HUES6 (cell line): ENCODE data around the gene SGCG.
A peak's percentile ranks its signal among the peaks of the same experiment; 100 is the strongest.
"Not testable (repeated sequence)": the region's sequence is repeated elsewhere in the genome, so short reads cannot be mapped to it uniquely, and the experiment has no call there.

Experiments used
- H3K27ac ChIP-seq: 2 replicates; pipeline ENCODE4 v1.7.0; 2013; ENCODE audit warnings: low read depth, mild to moderate bottlenecking, low read length, inconsistent platforms
- H3K27me3 ChIP-seq: 2 replicates; pipeline ENCODE4 v1.6.1; 2013; ENCODE audit warnings: low read length; ENCODE audit not compliant: control insufficient read depth, insufficient read depth
- H3K36me3 ChIP-seq: 2 replicates; pipeline ENCODE4 v1.6.1; 2013; ENCODE audit warnings: low read length; ENCODE audit not compliant: control insufficient read depth, insufficient read depth
- H3K4me1 ChIP-seq: 2 replicates; pipeline ENCODE4 v1.6.1; 2013; ENCODE audit warnings: low read length; ENCODE audit not compliant: control insufficient read depth, insufficient read depth
- H3K4me3 ChIP-seq: 2 replicates; pipeline ENCODE4 v1.5.1; 2013; ENCODE audit warnings: low read depth, low read length
- H3K9ac ChIP-seq: one replicate; pipeline ENCODE4 v1.6.1; 2013; ENCODE audit warnings: mild to moderate bottlenecking, low read length
- H3K9me3 ChIP-seq: 2 replicates; pipeline ENCODE4 v1.6.1; 2013; ENCODE audit warnings: low read depth, low read length; ENCODE audit not compliant: control insufficient read depth, insufficient read depth

The SGCG gene

GRCh38 chr13:23180711-23181110, at the start of gene SGCG:
Gene SGCG (plus strand): TSS chr13:23180979. CDS start chr13:23203695, 22,716 bp downstream.
- Histone ChIP-seq H3K27me3 (no peaks in the 10 kb centered on the region), H3K36me3 (no peaks in the 10 kb centered on the region), H3K4me3 (no peak within 1 kb of the TSS), H3K9ac (no peak within 1 kb of the TSS), H3K27ac (no peak within 1 kb of the TSS), H3K4me1 (no peaks in the 10 kb centered on the region), H3K9me3 (no peaks in the 10 kb centered on the region)

GRCh38 chr13:23134542-23134941, 46.2 kb upstream of the SGCG start:
- no peaks in the 10 kb centered on the region for H3K9me3 ChIP-seq
- no peak overlapping the region for H3K27ac ChIP-seq
- no peaks in the 10 kb centered on the region for H3K27me3 ChIP-seq
- H3K4me3 ChIP-seq = no peak overlapping the region
- no peak overlapping the region for H3K9ac ChIP-seq
- H3K36me3 ChIP-seq = no peaks in the 10 kb centered on the region
- H3K4me1 ChIP-seq = no peaks in the 10 kb centered on the region

- Histone ChIP-seq H3K27ac (no peak overlapping the region), H3K36me3 (no peaks in the 10 kb centered on the region), H3K9ac (no peak overlapping the region), H3K9me3 (peaks cover 14% of the 10 kb centered on the region), H3K4me1 (no peaks in the 10 kb centered on the region), H3K27me3 (no peaks in the 10 kb centered on the region), H3K4me3 (no peak overlapping the region)
Observed at GRCh38 chr13:23140492-23140891, 40.3 kb upstream of the SGCG start.

- Histone ChIP-seq H3K27ac (no peak overlapping the region), H3K4me1 (no peaks in the 10 kb centered on the region), H3K27me3 (no peaks in the 10 kb centered on the region), H3K36me3 (no peaks in the 10 kb centered on the region), H3K9me3 (peaks cover 14% of the 10 kb centered on the region), H3K9ac (no peak overlapping the region), H3K4me3 (no peak overlapping the region)
Observed at GRCh38 chr13:23141964-23142363, 38.8 kb upstream of the SGCG start.

- H3K36me3 ChIP-seq, H3K27me3 ChIP-seq, H3K4me3 ChIP-seq, H3K9ac ChIP-seq, H3K4me1 ChIP-seq, H3K27ac ChIP-seq: not testable (repeated sequence)
- H3K9me3 ChIP-seq = peaks cover 14% of the 10 kb centered on the region
Observed at GRCh38 chr13:23142607-23143006, 38.2 kb upstream of the SGCG start.

- no peak overlapping the region for H3K4me3 ChIP-seq
- no peak overlapping the region for H3K27ac ChIP-seq
- no peaks in the 10 kb centered on the region for H3K36me3 ChIP-seq
- H3K9me3 ChIP-seq = peaks cover 14% of the 10 kb centered on the region
- no peaks in the 10 kb centered on the region for H3K27me3 ChIP-seq
- no peaks in the 10 kb centered on the region for H3K4me1 ChIP-seq
- no peak overlapping the region for H3K9ac ChIP-seq
Observed at GRCh38 chr13:23144431-23144830, 36.3 kb upstream of the SGCG start.

- H3K27me3 ChIP-seq = no peaks in the 10 kb centered on the region
- no peak overlapping the region for H3K27ac ChIP-seq
- H3K9me3 ChIP-seq = peaks cover 14% of the 10 kb centered on the region
- H3K36me3 ChIP-seq = no peaks in the 10 kb centered on the region
- no peaks in the 10 kb centered on the region for H3K4me1 ChIP-seq
- H3K9ac ChIP-seq = no peak overlapping the region
- no peak overlapping the region for H3K4me3 ChIP-seq
Observed at GRCh38 chr13:23146006-23146405, 34.8 kb upstream of the SGCG start.

- no peak overlapping the region for H3K4me3 ChIP-seq
- no peaks in the 10 kb centered on the region for H3K4me1 ChIP-seq
- H3K9me3 ChIP-seq = peaks cover 11% of the 10 kb centered on the region
- H3K36me3 ChIP-seq = no peaks in the 10 kb centered on the region
- H3K9ac ChIP-seq = no peak overlapping the region
- H3K27ac ChIP-seq = no peak overlapping the region
- no peaks in the 10 kb centered on the region for H3K27me3 ChIP-seq
Observed at GRCh38 chr13:23146811-23147625, 33.8 kb upstream of the SGCG start.

GRCh38 chr13:23147827-23148226, 33.0 kb upstream of the SGCG start:
- Histone ChIP-seq H3K36me3 (no peaks in the 10 kb centered on the region), H3K27ac (no peak overlapping the region), H3K9me3 (peaks cover 4% of the 10 kb centered on the region; the same call in 1 of the 2 replicates), H3K4me3 (no peak overlapping the region), H3K4me1 (no peaks in the 10 kb centered on the region), H3K27me3 (no peaks in the 10 kb centered on the region), H3K9ac (no peak overlapping the region)

GRCh38 chr13:23157781-23158180, 23.0 kb upstream of the SGCG start:
- Histone ChIP-seq H3K27me3 (peaks cover 25% of the 10 kb centered on the region), H3K36me3 (no peaks in the 10 kb centered on the region), H3K27ac (no peak overlapping the region), H3K4me1 (0 out of 2 replicates have a peak, but pooled peaks cover 2% of the 10 kb centered on the region), H3K9me3 (no peaks in the 10 kb centered on the region), H3K9ac (no peak overlapping the region), H3K4me3 (no peak overlapping the region)

- Histone ChIP-seq H3K4me3 (peak overlapping the region; percentile 81), H3K4me1 (0 out of 2 replicates have a peak, but pooled peaks cover 2% of the 10 kb centered on the region), H3K9ac (peak overlapping the region; percentile 69), H3K27me3 (peaks cover 25% of the 10 kb centered on the region), H3K27ac (no peak overlapping the region), H3K36me3 (no peaks in the 10 kb centered on the region), H3K9me3 (no peaks in the 10 kb centered on the region)
Observed at GRCh38 chr13:23159205-23159759, 21.5 kb upstream of the SGCG start.
